GM19099 (cell line): ENCODE measurements around the gene IRX5.

ENCODE experiments used
- POLR2A ChIP-seq: IDR thresholded peaks from 3 replicates; pipeline ENCODE4 v1.6.1; 2011; ENCODE audit warnings: low read depth; ENCODE audit not compliant: insufficient read length; ENCODE audit errors: extremely low read depth

Gene IRX5

GRCh38 chr16:54930005-54930868, at the start of gene IRX5:
Gene IRX5, plus strand, starts transcription at chr16:54930865. Its CDS starts 334 bp downstream, at chr16:54931199.
- no peak for TF ChIP-seq POLR2A

- no peak for TF ChIP-seq POLR2A
Observed at GRCh38 chr16:54882556-54882955, 48.1 kb upstream of the IRX5 start.

GRCh38 chr16:54883358-54883757, 47.3 kb upstream of the IRX5 start:
- no peak for TF ChIP-seq POLR2A

GRCh38 chr16:54886078-54886477, 44.6 kb upstream of the IRX5 start:
- TF ChIP-seq POLR2A: no peak

- no peak for TF ChIP-seq POLR2A
Observed at GRCh38 chr16:54890381-54890780, 40.3 kb upstream of the IRX5 start.

GRCh38 chr16:54891346-54891745, 39.3 kb upstream of the IRX5 start:
- TF ChIP-seq POLR2A: no peak

GRCh38 chr16:54892981-54893380, 37.7 kb upstream of the IRX5 start:
- no peak for TF ChIP-seq POLR2A

- no peak for TF ChIP-seq POLR2A
Observed at GRCh38 chr16:54897930-54898329, 32.7 kb upstream of the IRX5 start.

GRCh38 chr16:54901606-54902005, 29.1 kb upstream of the IRX5 start:
- no peak for TF ChIP-seq POLR2A

- TF ChIP-seq POLR2A: no peak
Observed at GRCh38 chr16:54903047-54903446, 27.6 kb upstream of the IRX5 start.

- TF ChIP-seq POLR2A: no peak
Observed at GRCh38 chr16:54911079-54911478, 19.6 kb upstream of the IRX5 start.

- TF ChIP-seq POLR2A: no peak
Observed at GRCh38 chr16:54912720-54913119, 17.9 kb upstream of the IRX5 start.

GRCh38 chr16:54921206-54921824, 9.3 kb upstream of the IRX5 start:
- no peak for TF ChIP-seq POLR2A

- no peak for TF ChIP-seq POLR2A
Observed at GRCh38 chr16:54923055-54923473, 7.6 kb upstream of the IRX5 start.

GRCh38 chr16:54923988-54924387, 6.7 kb upstream of the IRX5 start:
- TF ChIP-seq POLR2A: no peak

- TF ChIP-seq POLR2A: no peak
Observed at GRCh38 chr16:54926166-54926838, 4.4 kb upstream of the IRX5 start.
